ENCODE data around the gene ADORA2A.

Gene ADORA2A

DNA sequence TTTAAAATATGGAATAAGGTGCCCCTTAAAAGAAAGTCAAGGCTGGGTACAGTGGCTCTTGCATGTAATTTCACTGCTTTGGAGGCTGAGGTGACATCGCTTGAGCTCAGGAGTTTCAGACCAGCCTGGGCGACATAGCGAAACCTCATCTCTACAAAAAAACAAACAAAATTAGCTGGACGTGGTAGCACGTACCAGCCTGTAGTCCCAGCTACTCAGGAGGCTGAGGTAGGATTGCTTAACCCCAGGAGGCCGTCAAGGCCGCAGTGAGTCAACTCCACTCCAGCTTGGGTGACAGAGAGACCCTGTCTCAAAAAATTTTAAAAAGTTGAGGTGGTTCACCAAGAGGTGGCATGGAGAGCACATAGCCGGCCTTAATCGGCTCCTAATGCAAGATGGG lies 17.7 kb upstream of the ADORA2A start:
- H3K4me1 ChIP-seq (ENCODE audit: control insufficient read depth, low read length), result peaks cover 12% of the 10 kb centered on the region
- H3K9me2 ChIP-seq (replicated peaks; ENCODE audit: control insufficient read depth, low read length), result no peaks in the 10 kb centered on the region
- no peak for TF ChIP-seq EZH2phosphoT487 (IDR thresholded peaks at IDR 0.05; ENCODE audit: borderline replicate concordance, low read length)
- TF ChIP-seq, protein P1, sequence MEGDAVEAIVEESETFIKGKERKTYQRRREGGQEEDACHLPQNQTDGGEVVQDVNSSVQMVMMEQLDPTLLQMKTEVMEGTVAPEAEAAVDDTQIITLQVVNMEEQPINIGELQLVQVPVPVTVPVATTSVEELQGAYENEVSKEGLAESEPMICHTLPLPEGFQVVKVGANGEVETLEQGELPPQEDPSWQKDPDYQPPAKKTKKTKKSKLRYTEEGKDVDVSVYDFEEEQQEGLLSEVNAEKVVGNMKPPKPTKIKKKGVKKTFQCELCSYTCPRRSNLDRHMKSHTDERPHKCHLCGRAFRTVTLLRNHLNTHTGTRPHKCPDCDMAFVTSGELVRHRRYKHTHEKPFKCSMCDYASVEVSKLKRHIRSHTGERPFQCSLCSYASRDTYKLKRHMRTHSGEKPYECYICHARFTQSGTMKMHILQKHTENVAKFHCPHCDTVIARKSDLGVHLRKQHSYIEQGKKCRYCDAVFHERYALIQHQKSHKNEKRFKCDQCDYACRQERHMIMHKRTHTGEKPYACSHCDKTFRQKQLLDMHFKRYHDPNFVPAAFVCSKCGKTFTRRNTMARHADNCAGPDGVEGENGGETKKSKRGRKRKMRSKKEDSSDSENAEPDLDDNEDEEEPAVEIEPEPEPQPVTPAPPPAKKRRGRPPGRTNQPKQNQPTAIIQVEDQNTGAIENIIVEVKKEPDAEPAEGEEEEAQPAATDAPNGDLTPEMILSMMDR (IDR thresholded peaks at IDR 0.05; ENCODE audit: low read depth, low read length, poor library complexity, severe bottlenecking), result no peak
- no peaks in the 10 kb centered on the region for H4K20me1 ChIP-seq (ENCODE audit: control insufficient read depth, insufficient read depth, low read depth, low read length)
- H3K79me2 ChIP-seq (ENCODE audit: control insufficient read depth, low read length), result no peaks in the 10 kb centered on the region
- peaks cover 48% of the 10 kb centered on the region for H3K36me3 ChIP-seq (ENCODE audit: control insufficient read depth, low read length)
- no peaks in the 10 kb centered on the region for H3K27me3 ChIP-seq (ENCODE audit: control insufficient read depth, low read length)
- no peaks in the 10 kb centered on the region for H3K9me3 ChIP-seq (ENCODE audit: control insufficient read depth, insufficient read depth, low read length)
- no peak overlapping the region for H3K27ac ChIP-seq (ENCODE audit: low read depth, low read length)
- H3K4me2 ChIP-seq (ENCODE audit: low read length), result no peak overlapping the region
- H3F3A ChIP-seq (ENCODE audit: control insufficient read depth, insufficient read depth), result no peaks in the 10 kb centered on the region
- no peak overlapping the region for H3K4me3 ChIP-seq (ENCODE audit: low read length)

DNA sequence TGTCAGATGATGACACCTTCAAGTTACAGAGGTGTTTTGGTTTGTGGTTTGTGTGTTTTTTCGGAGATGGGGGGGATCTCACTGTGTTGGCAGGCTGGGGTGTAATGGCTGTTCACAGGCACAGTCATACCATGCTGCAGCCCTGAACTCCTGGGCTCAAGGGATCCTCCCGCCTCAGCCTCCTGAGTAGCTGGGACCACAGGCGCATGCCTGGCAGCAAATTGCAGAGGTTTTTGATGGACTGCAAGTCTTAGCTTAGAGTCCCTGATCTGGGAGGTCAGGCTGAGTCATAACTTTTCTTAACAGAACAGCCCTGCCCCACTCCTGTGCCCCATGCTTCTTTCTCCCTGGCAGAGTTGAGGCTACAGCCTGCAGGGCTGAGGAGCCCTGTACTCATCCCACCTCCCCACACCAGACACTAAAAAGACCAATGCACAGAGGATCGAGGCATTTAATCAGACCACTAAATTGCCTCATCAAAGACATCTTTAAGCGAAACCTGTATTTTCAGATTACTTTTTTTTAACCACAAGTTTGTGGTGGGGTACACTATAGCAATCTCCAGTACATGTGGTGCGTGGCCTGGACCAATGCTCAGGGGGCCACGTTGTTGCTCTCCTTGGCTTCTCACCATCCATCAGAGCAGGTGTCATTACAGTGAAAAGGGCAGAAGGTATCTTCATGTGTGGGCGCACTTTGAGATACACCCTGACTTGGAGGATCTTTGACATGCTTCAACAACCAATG lies 17.1 kb upstream of the ADORA2A start:
- H3K36me3 ChIP-seq (ENCODE audit: control insufficient read depth, low read length), result peaks cover 48% of the 10 kb centered on the region
- H3K9me3 ChIP-seq (ENCODE audit: control insufficient read depth, insufficient read depth, low read length), result no peaks in the 10 kb centered on the region
- no peak overlapping the region for H3K4me2 ChIP-seq (ENCODE audit: low read length)
- peaks cover 7% of the 10 kb centered on the region for H3K4me1 ChIP-seq (ENCODE audit: control insufficient read depth, low read length)
- no peak overlapping the region for H3K4me3 ChIP-seq (ENCODE audit: low read length)
- no peaks in the 10 kb centered on the region for H3K27me3 ChIP-seq (ENCODE audit: control insufficient read depth, low read length)
- H3F3A ChIP-seq (ENCODE audit: control insufficient read depth, insufficient read depth), result no peaks in the 10 kb centered on the region
- H3K79me2 ChIP-seq (ENCODE audit: control insufficient read depth, low read length), result no peaks in the 10 kb centered on the region
- no peak for TF ChIP-seq EZH2phosphoT487 (IDR thresholded peaks at IDR 0.05; ENCODE audit: borderline replicate concordance, low read length)
- TF ChIP-seq, protein P1 (IDR thresholded peaks at IDR 0.05; ENCODE audit: low read depth, low read length, poor library complexity, severe bottlenecking), result no peak
- no peaks in the 10 kb centered on the region for H4K20me1 ChIP-seq (ENCODE audit: control insufficient read depth, insufficient read depth, low read depth, low read length)
- no peak overlapping the region for H3K27ac ChIP-seq (ENCODE audit: low read depth, low read length)
- H3K9me2 ChIP-seq (replicated peaks; ENCODE audit: control insufficient read depth, low read length), result no peaks in the 10 kb centered on the region

DNA sequence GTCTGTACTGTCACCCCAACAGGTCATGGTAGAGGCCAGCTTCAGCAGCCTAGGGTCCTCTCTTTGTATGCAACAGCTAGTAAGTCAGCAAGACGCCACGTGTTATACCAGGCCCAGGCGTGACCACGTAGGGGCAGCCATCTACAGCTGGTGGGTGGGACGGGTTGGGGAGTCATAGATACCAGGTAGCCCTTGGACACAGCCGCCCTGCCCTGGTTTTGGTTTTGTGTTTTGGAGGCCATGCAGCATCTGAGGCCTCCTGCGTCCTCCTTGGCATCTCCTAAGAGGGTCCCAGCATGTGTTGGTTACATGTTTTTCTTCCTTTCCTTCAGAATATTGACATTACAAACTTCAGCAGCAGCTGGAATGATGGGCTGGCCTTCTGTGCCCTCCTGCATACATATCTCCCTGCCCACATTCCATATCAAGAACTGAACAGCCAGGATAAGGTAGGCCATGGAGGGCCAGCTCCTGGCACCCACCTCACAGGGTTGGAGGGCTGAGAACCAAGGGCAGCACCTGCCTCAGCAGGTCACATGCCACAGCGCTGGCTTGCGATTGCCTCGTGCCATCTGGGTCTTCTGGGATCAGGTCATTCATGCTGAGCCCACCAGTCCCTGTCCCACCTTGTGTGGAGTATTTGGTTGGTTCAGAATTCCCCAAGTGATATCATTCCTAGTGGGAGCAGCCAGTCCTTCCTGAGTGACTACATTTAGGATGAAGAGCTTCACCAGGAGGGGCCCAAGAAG lies 16.0 kb upstream of the ADORA2A start:
- Histone ChIP-seq H3F3A (ENCODE audit: control insufficient read depth, insufficient read depth) (no peaks in the 10 kb centered on the region), H3K4me2 (ENCODE audit: low read length) (no peak overlapping the region), H3K36me3 (ENCODE audit: control insufficient read depth, low read length) (peaks cover 54% of the 10 kb centered on the region), H3K9me3 (ENCODE audit: control insufficient read depth, insufficient read depth, low read length) (no peaks in the 10 kb centered on the region), H3K4me1 (ENCODE audit: control insufficient read depth, low read length) (no peaks in the 10 kb centered on the region), H3K27me3 (ENCODE audit: control insufficient read depth, low read length) (no peaks in the 10 kb centered on the region), H4K20me1 (ENCODE audit: control insufficient read depth, insufficient read depth, low read depth, low read length) (no peaks in the 10 kb centered on the region), H3K4me3 (ENCODE audit: low read length) (no peak overlapping the region), H3K27ac (ENCODE audit: low read depth, low read length) (no peak overlapping the region), H3K9me2 (replicated peaks; ENCODE audit: control insufficient read depth, low read length) (no peaks in the 10 kb centered on the region), H3K79me2 (ENCODE audit: control insufficient read depth, low read length) (no peaks in the 10 kb centered on the region)
- TF ChIP-seq, protein P1 (IDR thresholded peaks at IDR 0.05; ENCODE audit: low read depth, low read length, poor library complexity, severe bottlenecking), result no peak
- no peak for TF ChIP-seq EZH2phosphoT487 (IDR thresholded peaks at IDR 0.05; ENCODE audit: borderline replicate concordance, low read length)
